NCI-H2081 (cell line): ENCODE measurements around the gene GRB10.
"Not testable (repeated sequence)": the region's sequence is repeated elsewhere in the genome, so short reads cannot be mapped to it uniquely, and the experiment has no call there.

Source experiments
- DNase-seq, 2 experiments: peaks; one replicate each; lab custom pipeline; 2025; lab: John Stamatoyannopoulos, UW

Gene GRB10

GRCh38 chr7:50545613-50546012 is 237.1 kb downstream of the GRB10 start:
- DNase-seq: not testable (repeated sequence)

GRCh38 chr7:50544992-50545391 is 237.7 kb downstream of the GRB10 start:
- peak in 1 of 2 experiments; percentile 40 for DNase-seq

GRCh38 chr7:50543776-50544442 is 238.8 kb downstream of the GRB10 start:
- no peak for DNase-seq

GRCh38 chr7:50542132-50542531 is 240.6 kb downstream of the GRB10 start:
- no peak for DNase-seq

- no peak for DNase-seq
Measured at GRCh38 chr7:50540785-50541579, 241.7 kb downstream of the GRB10 start.
